GM11168 (cell line): ENCODE measurements around the gene IRF2BPL.

Experiments used
- in situ Hi-C: fragments of 300-500 bp; cut with MboI; formaldehyde crosslinking; loops from one replicate; pipeline ENCODE4 v1.12.0; 2022; ENCODE audit warnings: low sequenced_read_pairs; ENCODE audit not compliant: unreplicated experiment

Gene IRF2BPL

DNA sequence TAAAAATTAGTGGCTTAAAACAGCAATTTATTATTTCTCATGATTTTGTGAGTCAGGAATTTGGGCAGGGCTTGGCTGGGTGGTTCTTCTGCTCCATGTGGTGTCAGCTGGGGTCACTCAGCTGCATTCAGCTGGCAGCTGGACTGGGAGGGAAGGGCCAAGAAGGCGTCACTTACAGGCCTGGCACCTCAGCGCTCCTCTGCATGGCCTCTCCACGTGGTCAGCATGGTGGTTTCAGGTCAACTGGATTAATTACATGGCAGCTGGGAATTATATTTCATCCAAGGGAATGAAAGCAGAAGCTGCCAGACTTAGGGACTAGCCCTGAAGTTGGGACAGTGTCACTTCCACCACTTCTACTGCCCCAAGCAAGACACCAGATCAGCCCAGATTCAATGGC, 27.5 kb upstream of the IRF2BPL start:
- in situ Hi-C loops: no loop called here

- in situ Hi-C loops: no loop called here
Measured at GRCh38 chr14:77055306-77055705, 26.8 kb upstream of the IRF2BPL start.

GRCh38 chr14:77053046-77053841, 24.7 kb upstream of the IRF2BPL start:
- in situ Hi-C loops: loop anchor here (5.0 kb wide), 1 partner anchor 101 kb away; no protein-coding TSS in a partner anchor

DNA sequence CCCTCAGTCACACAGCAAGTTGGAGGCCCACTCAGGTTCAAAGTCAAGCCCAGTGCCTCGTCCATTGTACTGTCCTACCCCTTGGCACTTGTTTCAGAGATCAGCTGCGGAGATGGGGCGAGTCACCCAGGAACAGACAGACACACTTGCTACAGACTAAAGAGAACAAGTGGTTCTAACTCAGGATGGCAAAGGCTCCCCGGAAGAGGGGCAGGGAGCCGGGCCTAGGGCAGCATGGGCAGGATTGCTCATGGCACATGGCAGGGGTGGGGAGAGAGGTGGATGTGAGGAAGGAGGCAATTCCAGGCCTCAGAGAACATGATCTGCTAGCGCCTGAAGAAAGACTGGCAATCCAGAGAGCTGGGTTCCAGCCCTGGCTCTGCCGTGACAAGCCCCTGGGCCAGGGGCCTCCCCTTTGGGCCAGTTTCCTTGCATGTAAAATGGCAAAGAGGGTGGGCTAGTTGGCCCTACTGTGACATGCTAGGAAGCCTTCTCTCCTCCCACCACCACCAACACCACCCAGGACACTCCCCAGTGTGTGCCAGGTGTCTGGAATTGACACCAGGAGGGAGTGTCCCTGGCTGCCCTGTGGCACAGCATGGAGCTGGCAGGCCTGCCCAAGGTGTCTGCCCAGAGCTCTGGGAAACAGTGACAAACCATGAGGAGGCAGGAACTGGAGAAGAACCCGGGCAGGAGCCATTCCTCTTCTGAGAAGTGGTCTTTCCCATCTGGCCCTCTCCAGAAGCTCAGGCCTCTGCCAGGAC, 24.0 kb upstream of the IRF2BPL start:
- in situ Hi-C loops: loop anchor here (5.0 kb wide), 1 partner anchor 100 kb away; no protein-coding TSS in a partner anchor

- in situ Hi-C loops: loop anchor here (5.0 kb wide), 1 partner anchor 99 kb away; no protein-coding TSS in a partner anchor
Measured at GRCh38 chr14:77051116-77051515, 22.6 kb upstream of the IRF2BPL start.

DNA sequence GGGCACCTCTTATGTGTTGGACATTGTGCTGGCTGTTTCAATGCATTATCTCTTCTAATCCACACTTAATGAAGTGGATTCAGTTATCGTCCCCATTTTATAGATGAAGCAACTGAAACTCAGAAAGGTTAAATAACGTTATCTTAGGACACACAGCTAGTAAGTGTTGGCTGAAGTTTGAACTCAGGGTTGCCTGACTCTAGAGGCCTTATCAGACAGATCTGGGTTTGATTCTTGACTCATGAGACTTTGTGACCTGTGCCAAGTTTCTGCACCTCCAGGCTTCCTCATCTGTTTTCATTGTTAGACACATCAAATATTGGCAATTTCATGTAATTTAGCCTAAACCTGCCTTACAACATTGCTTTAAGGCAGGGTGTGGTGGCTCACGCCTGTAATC, 18.2 kb upstream of the IRF2BPL start:
- in situ Hi-C loops: loop anchor here (10.0 kb wide), 1 partner anchor 132 kb away; no protein-coding TSS in a partner anchor

DNA sequence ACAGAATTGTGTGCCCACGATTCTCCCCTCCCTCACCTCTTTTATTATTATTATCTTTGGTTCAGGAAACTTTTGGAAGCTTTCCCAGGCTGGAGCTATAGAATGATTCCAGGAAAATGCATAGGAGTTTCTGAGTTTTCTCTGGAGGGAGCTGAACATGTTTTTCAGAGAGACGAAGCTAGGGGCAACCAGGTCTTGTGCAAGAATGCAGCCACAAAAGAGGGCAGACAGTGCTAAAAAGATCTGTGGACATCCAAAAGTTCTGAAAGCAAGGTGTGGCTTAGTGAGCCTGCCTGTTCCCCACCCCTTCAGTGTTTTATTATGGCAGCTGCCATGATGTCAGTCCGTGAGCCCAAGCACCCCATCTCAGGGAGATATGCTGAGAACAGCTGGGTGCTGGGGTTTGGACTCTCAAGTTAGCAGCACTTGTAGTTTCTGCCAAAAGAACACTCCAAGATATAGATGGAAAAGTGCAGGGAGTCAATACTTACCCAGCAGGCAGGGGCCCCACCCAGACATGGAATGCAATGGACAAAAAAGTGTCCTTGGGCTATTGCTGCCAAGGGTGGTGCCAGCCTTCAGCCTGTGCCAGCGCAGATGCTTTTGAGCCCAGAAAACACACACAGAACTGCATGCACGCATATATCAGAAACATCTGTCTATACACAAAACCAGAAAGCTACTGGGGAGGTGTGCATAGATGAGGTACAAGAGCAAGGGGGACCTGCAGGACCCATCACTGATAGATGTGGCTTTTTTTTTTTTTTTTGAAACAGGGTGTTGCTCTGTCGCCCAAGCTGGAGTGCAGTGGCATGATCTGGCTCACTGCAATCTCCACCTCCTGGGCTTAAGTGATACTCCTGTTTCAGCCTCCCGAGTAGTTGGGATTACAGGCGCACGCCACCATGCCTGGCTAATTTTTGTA, 17.0 kb upstream of the IRF2BPL start:
- in situ Hi-C loops: loop anchor here (10.0 kb wide), 1 partner anchor 131 kb away; no protein-coding TSS in a partner anchor

DNA sequence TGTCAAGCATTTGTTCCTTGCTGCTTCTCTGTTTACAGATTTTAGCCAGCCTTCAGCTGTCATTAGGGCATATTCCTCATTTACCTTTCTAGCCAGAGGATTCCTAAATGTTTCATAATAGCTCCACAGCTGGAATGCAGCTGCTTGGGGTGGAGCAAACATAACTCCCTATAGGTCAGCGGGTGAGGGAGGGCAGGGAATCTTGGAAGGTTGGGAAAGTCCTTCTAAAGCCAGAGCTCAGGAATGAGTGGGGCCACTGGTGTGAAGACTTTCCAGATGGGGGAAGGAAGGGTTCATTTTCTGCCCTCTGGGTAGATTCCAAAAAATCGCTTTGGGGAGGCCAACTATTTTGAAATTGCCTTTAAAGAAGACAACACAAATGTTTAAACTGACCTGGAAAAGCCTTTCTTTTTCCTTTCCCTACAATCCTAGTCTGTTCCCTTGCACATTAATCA, 16.3 kb upstream of the IRF2BPL start:
- in situ Hi-C loops: loop anchor here (10.0 kb wide), 1 partner anchor 130 kb away; no protein-coding TSS in a partner anchor

- in situ Hi-C loops: loop anchor here (10.0 kb wide), 1 partner anchor 129 kb away; no protein-coding TSS in a partner anchor
Measured at GRCh38 chr14:77043984-77044485, 15.5 kb upstream of the IRF2BPL start.

GRCh38 chr14:77043177-77043983, 14.9 kb upstream of the IRF2BPL start:
- in situ Hi-C loops: loop anchor here (10.0 kb wide), 1 partner anchor 129 kb away; no protein-coding TSS in a partner anchor

DNA sequence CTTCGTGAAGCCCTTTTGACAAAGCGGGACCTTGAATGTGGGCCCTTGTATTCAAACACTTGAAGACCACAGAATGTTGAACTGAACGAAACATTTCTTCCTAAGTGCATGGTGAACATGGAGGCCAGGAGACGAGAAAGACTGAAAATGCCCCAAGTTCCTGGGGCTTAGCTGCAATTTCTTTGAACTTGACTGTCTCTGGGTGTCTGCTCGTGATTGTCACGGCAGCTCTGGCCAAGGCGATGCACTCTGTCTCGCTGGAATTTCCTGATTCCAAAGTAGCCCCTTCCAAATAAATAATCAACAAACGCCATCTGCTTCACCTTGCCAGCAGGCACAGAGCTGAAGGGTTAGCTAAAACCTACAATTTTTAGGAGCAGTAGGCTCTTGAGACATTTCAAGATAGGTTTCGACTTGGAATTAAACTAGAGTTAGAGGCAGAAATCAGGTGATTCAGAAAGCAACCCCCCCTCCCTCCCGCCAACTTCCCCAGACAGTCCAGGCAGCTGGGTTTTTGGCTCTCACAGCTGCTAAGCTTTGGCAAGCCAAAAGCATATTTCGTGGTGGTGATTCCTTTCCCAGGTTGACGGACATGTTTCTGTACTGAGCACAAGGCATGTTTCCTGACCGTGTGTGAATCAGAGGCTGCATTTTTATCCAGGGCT, 13.5 kb upstream of the IRF2BPL start:
- in situ Hi-C loops: loop anchor here (10.0 kb wide), 1 partner anchor 127 kb away; no protein-coding TSS in a partner anchor

DNA sequence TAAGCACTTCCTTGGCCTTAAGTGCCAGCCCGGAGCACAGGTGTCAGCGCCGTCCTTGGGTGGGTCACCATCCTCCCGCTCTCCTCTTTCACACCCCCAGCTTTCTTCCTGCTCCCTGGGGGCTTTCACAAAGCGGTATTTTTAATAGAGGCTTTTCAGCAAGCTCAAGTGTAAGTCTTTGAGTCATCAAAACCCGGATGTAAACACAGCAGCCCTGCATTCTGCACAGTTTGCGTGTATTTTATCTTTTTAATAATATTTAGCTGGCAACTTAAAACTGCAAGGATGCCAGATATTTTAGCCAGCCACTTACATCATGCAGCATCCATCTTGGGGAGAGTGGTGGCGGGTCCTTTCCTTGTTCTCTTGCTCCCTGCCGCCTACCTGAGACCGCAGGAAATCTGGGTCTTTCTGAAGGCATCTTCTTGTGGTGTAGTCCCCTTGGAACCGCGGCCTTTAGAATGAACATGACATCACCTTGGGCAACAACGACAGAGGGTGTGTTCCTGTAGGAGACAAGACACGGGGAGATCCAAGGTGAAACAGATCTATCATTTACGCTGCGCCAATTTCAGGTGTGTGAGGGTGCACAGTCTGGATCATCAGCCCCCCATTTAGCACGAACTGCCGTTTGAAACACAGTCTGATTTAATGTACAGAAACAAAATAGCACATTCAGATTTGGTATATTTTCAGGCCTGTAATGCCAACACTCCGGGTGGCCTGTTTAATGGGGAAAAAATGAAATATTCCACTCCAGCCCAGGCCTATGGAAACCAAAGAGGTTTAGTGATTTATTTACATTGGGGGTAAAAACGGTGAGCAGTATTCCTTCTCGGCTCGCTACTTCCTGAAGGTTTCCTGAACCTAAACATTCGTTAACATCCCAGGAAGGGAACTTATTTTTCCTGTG, 12.5 kb upstream of the IRF2BPL start:
- in situ Hi-C loops: loop anchor here (10.0 kb wide), 1 partner anchor 126 kb away; no protein-coding TSS in a partner anchor

GRCh38 chr14:77040059-77040740, 11.7 kb upstream of the IRF2BPL start:
- in situ Hi-C loops: loop anchor here (10.0 kb wide), 1 partner anchor 125 kb away; no protein-coding TSS in a partner anchor

DNA sequence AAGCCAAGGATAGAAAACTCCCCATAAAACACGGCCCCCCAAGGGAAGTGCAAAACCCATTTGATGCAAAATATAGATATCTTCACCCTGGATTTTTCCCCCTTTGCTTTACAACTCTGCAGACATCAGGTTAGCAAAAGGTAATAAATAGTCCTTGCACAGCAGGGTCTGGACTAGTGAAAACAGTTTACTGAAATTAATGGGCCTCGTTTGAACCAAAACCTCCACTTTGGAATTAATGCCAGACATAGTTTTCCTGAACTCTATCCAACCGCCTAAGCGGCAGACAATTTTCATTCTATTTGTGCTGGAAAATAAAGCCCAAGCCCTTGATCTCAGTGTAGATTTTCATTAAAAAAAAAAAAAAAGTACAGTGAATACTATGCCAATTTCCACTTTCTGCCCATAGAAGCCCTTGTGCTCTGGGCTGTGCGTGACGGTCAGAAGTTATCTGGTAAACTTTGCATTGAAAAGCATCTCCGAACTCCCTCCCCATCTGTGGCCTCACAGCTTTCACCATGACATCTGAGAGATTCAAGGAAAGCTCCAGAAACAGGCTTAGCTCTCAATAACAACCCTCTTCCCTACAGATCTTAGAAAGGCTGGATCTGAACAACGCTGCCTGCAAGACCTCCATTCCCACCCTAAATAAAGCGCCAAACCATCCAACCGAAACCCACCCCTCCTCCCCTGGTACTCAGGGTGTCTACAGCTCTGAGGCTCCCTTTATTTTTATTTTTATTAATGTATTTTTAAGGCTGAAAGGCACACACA, 11.0 kb upstream of the IRF2BPL start:
- in situ Hi-C loops: loop anchor here (10.0 kb wide), 1 partner anchor 125 kb away; no protein-coding TSS in a partner anchor

DNA sequence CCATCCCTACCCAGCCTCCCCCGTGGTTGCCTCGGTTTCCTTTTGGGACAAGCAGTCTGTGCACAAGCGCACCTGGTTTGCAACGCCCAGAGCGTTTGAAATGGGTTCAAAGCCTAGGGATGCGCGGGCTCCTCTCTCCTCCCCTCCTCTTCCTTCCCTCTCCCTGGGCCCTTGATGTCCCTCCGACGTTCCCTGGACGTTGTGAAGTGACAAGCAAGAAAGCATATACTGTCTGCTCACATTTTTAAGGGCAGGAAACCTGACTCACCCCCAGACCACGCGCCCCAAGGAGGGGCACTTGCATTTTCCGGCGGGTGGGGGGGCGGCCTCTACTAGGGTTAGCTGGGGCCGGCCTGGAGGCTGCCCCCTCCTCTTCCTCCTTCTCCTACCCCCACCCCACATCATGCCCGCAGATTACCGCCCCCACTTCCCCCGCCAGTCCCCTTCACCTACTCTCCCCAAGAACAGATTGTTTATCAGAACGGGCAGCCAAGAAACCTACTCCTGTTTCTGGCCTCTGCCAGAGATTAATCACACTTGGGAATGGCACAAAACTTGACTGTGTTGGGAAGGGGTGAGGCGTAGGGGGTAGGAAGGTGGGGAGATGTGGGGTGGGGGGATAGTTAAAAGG, 9.5 kb upstream of the IRF2BPL start:
- in situ Hi-C loops: no loop called here
